K562 (cell line): ENCODE measurements around the gene ABHD16A. TPM values are rescaled to one million over a fixed set of nuclear protein-coding genes. Genes with fewer than 3 reads are reported as not detected.

Experiments used
- CBX8 ChIP-seq: fragments of 200-600 bp; sonication (generic); IDR thresholded peaks from 2 replicates; pipeline ENCODE4 v1.6.1; 2012; ENCODE audit warnings: borderline replicate concordance, mixed run types, low read depth, mild to moderate bottlenecking, moderate library complexity, mixed read lengths, low read length, control low read depth, inconsistent platforms; ENCODE audit not compliant: poor library complexity, severe bottlenecking; ENCODE audit errors: extremely low read depth
- CC2D1A ChIP-seq: fragments of 450-650 bp; IDR thresholded peaks from 2 replicates; pipeline ENCODE4 v1.6.1; 2017; ENCODE audit warnings: mild to moderate bottlenecking
- CTBP1 ChIP-seq: fragments of 450-650 bp; IDR thresholded peaks from 2 replicates; pipeline ENCODE4 v1.6.1; 2016; ENCODE audit warnings: borderline replicate concordance
- ETV5 ChIP-seq: sonication (generic); formaldehyde crosslinking; IDR thresholded peaks from 2 replicates; pipeline ENCODE4 v1.4.0; 2020; ENCODE audit warnings: low read depth, mild to moderate bottlenecking, missing genetic modification reagents
- IFI16 ChIP-seq: fragments of 250-450 bp; sonication (Bioruptor Pico); IDR thresholded peaks from 2 replicates; pipeline ENCODE4 v2.1.2; 2022; ENCODE audit warnings: mild to moderate bottlenecking, inconsistent platforms
- JUN ChIP-seq, 2 experiments: sonication (generic) in 1 of 2; formaldehyde crosslinking in 1 of 2; IDR thresholded peaks; 2 replicates each; pipeline versions ENCODE4 v1.6.1 to v1.8.0; 2012 to 2022; ENCODE audit warnings: borderline replicate concordance in 2 of 2, mild to moderate bottlenecking in 2 of 2, improper control_type of control experiment in 1 of 2, low read depth in 1 of 2, low read length in 1 of 2, missing genetic modification reagents in 1 of 2
- MAFF ChIP-seq: IDR thresholded peaks from 2 replicates; pipeline ENCODE4 v1.6.1; 2012; ENCODE audit warnings: low read length, improper control_type of control experiment
- NCOA1 ChIP-seq: fragments of 450-650 bp; IDR thresholded peaks from 2 replicates; pipeline ENCODE4 v1.6.1; 2016; ENCODE audit warnings: low read depth
- NFRKB ChIP-seq: fragments of 450-650 bp; IDR thresholded peaks from 2 replicates; pipeline ENCODE4 v1.6.1; 2016; ENCODE audit warnings: low read depth
- SIX5 ChIP-seq, 2 experiments: IDR thresholded peaks; 2 replicates each; pipeline ENCODE4 v1.6.1; 2011; ENCODE audit warnings: low read length in 2 of 2, borderline replicate concordance in 1 of 2, low read depth in 1 of 2, mild to moderate bottlenecking in 1 of 2, moderate library complexity in 1 of 2; ENCODE audit not compliant: insufficient read depth in 1 of 2
- SMARCC2 ChIP-seq: fragments of 450-650 bp; IDR thresholded peaks from 2 replicates; pipeline ENCODE4 v1.6.1; 2017; ENCODE audit warnings: antibody characterized with exemption, moderate library complexity, mild to moderate bottlenecking, low read depth
- SMARCE1 ChIP-seq: fragments of 450-650 bp; IDR thresholded peaks from 2 replicates; pipeline ENCODE4 v1.7.1; 2016; ENCODE audit warnings: mild to moderate bottlenecking
- SP1 ChIP-seq: sonication (generic); formaldehyde crosslinking; IDR thresholded peaks from 2 replicates; pipeline ENCODE4 v1.8.1; 2022; ENCODE audit warnings: mild to moderate bottlenecking, missing genetic modification reagents
- TBL1XR1 ChIP-seq, 2 experiments: IDR thresholded peaks; 2 replicates each; pipeline ENCODE4 v1.6.1; 2012; ENCODE audit warnings: improper control_type of control experiment in 2 of 2, low read length in 2 of 2, mild to moderate bottlenecking in 1 of 2
- TOE1 ChIP-seq, 2 experiments: fragments of 450-650 bp in 1 of 2; sonication (generic) in 1 of 2; formaldehyde crosslinking in 1 of 2; IDR thresholded peaks; 2 replicates each; pipeline versions ENCODE4 v1.7.1 to v1.8.0; 2016 to 2022; ENCODE audit warnings: borderline replicate concordance in 2 of 2, mild to moderate bottlenecking in 2 of 2, antibody characterized with exemption in 1 of 2, inconsistent platforms in 1 of 2, low read depth in 1 of 2, missing genetic modification reagents in 1 of 2, moderate library complexity in 1 of 2
- YY1 ChIP-seq, 3 experiments: IDR thresholded peaks; 2 replicates each; pipeline ENCODE4 v1.6.1; 2011; ENCODE audit warnings: low read length in 2 of 3, mild to moderate bottlenecking in 2 of 3, moderate library complexity in 2 of 3, borderline replicate concordance in 1 of 3, control low read depth in 1 of 3, low read depth in 1 of 3; ENCODE audit not compliant: insufficient read depth in 3 of 3, insufficient replicate concordance in 2 of 3, control insufficient read depth in 1 of 3, insufficient read length in 1 of 3; ENCODE audit errors: extremely low read depth in 1 of 3
- ZNF232 ChIP-seq: sonication (generic); formaldehyde crosslinking; IDR thresholded peaks from 2 replicates; pipeline ENCODE4 v1.8.0; 2022; ENCODE audit warnings: mild to moderate bottlenecking, missing genetic modification reagents
- ZNF282 ChIP-seq: sonication (generic); formaldehyde crosslinking; IDR thresholded peaks from 2 replicates; pipeline ENCODE4 v1.8.1; 2023; ENCODE audit warnings: missing genetic modification reagents
- ZNF436 ChIP-seq: fragments of 250-450, 450-650 bp; sonication (Bioruptor Pico); formaldehyde crosslinking; IDR thresholded peaks from 2 replicates; pipeline ENCODE4 v1.7.0; 2020; ENCODE audit warnings: mild to moderate bottlenecking
- ZNF584 ChIP-seq: fragments of 200-800 bp; sonication (Bioruptor generic); IDR thresholded peaks from 2 replicates; pipeline ENCODE4 v1.6.1; 2016; ENCODE audit warnings: low read depth, mild to moderate bottlenecking, missing genetic modification characterization, missing compliant biosample characterization
- ZNF766 ChIP-seq: fragments of 200-800 bp; sonication (Bioruptor generic); conservative IDR thresholded peaks from 2 replicates; pipeline ENCODE4 v1.6.1; 2016; ENCODE audit warnings: missing genetic modification characterization, missing compliant biosample characterization
- polyA plus RNA-seq, 8 experiments: library from polyadenylated mRNA; depleted of rRNA in 4 of 8; stranded (reverse) in 5 of 8; unstranded in 3 of 8; fragments of >200 nt; fragmentation: Nextera tagmentation in 2 of 8; fragmentation: Illumina TruSeq in 1 of 8; extraction: Ambion mirVana in 2 of 8; extraction: Trizol in 1 of 8; gene quantifications; 2 replicates each; pipeline versions ENCODE4 v1.2.1 to v1.2.3, GENCODE V29; 2011 to 2014; ENCODE audit warnings: inconsistent platforms in 1 of 8, missing spikeins in 1 of 8
- total RNA-seq, 7 experiments: library from RNA; depleted of rRNA in 6 of 7; stranded (reverse); fragments of >200 nt in 6 of 7; fragmentation: Illumina TruSeq in 2 of 7; extraction: Trizol in 2 of 7; gene quantifications; 2 replicates each; pipeline versions ENCODE4 v1.2.1 to v1.2.3, GENCODE V29; 2011 to 2021; ENCODE audit warnings: low replicate concordance in 1 of 7
- TF ChIP-seq, protein P1 (sequence below), 2 experiments: IDR thresholded peaks; 2 replicates each; pipeline ENCODE4 v1.6.1; 2012; ENCODE audit warnings: improper control_type of control experiment in 2 of 2, low read depth in 2 of 2, low read length in 2 of 2, borderline replicate concordance in 1 of 2
- TF ChIP-seq, protein P2 (sequence below): fragments of 450-650 bp; IDR thresholded peaks from 2 replicates; pipeline ENCODE4 v1.6.1; 2016; ENCODE audit warnings: antibody characterized with exemption

ABHD16A gene
- total and polyA plus RNA-seq, 9 of the 15 experiments (the other 6 are each of a cell fraction or from before 2014, with no cell fraction given), result 25.8 to 120 (median 81.6) TPM

DNA sequence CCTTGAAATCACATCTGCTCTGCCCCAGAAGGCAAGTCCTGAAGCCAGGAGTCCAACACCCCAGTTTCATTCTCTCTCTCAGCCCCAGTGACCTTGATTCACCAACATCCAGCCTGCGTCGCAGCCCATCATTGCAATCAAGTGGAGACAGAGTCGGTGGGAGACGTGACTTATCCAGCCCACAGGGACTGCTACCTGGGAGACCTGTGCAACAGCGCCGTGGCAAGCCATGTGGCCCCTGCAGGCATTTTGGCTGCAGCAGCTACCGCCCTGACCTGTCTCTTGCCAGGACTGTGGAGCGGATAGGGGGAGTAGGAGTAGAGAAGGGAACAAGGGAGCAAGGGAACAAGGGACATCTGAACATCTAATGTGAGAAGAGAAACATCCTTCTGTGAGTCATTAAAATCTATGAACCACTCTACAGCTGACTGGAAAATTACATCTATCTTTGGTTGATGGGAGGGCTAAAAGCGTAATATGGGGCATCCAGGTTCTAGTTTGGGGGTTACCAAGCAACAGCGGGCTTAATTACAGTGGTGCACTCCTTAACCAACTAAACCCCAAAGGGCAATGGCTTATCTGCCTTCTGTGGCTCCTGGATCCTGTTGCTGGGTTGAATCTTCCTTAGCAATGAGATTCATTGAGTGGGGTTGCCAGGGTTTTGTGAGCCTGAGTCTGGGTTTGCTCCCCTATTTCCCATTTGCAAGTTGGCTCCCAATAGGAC is 14.5 kb upstream of the ABHD16A start (continued):
- TF ChIP-seq ETV5 (no peak), SP1 (CRISPR knock-in tag) (no peak), JUN (IDR thresholded peaks at IDR 0.05; ENCODE audit: borderline replicate concordance, low read depth, low read length) (no peak), JUN (CRISPR knock-in tag; IDR thresholded peaks at IDR 0.05; ENCODE audit: borderline replicate concordance) (no peak), IFI16 (CRISPR knock-in tag) (no peak), SMARCE1 (peak; percentile 90), YY1 (IDR thresholded peaks at IDR 0.05; ENCODE audit: borderline replicate concordance in 1 of 3, control insufficient read depth in 1 of 3, extremely low read depth in 1 of 3, insufficient read depth in 3 of 3, insufficient read length in 1 of 3, insufficient replicate concordance in 2 of 3, low read depth in 1 of 3, low read length in 2 of 3) (peak in 1 of 3 experiments; percentile 76), TOE1 (IDR thresholded peaks at IDR 0.05; ENCODE audit: borderline replicate concordance) (no peak), TOE1 (CRISPR knock-in tag; IDR thresholded peaks at IDR 0.05; ENCODE audit: borderline replicate concordance, low read depth) (no peak), ZNF436 (no peak), CC2D1A (no peak), ZNF282 (CRISPR knock-in tag) (no peak), NFRKB (no peak), ZNF584 (CRISPR knock-in tag) (no peak), CBX8 (no peak), SIX5 (IDR thresholded peaks at IDR 0.05; ENCODE audit: borderline replicate concordance in 1 of 2, insufficient read depth in 1 of 2, low read depth in 1 of 2, low read length in 2 of 2) (0 out of 4 replicates have a peak, but pooled peaks of 1 of the 2 experiments have one; percentile 26), ZNF766 (no peak), ZNF232 (CRISPR knock-in tag) (0 out of 2 replicates have a peak, but pooled peaks have one; percentile 6), TBL1XR1 (IDR thresholded peaks at IDR 0.05; ENCODE audit: low read length in 2 of 2) (0 out of 4 replicates have a peak, but pooled peaks of 1 of the 2 experiments have one; percentile 19), MAFF (no peak), SMARCC2 (peak; percentile 93), NCOA1 (no peak), CTBP1 (peak; percentile 84)
- TF ChIP-seq, protein P1, sequence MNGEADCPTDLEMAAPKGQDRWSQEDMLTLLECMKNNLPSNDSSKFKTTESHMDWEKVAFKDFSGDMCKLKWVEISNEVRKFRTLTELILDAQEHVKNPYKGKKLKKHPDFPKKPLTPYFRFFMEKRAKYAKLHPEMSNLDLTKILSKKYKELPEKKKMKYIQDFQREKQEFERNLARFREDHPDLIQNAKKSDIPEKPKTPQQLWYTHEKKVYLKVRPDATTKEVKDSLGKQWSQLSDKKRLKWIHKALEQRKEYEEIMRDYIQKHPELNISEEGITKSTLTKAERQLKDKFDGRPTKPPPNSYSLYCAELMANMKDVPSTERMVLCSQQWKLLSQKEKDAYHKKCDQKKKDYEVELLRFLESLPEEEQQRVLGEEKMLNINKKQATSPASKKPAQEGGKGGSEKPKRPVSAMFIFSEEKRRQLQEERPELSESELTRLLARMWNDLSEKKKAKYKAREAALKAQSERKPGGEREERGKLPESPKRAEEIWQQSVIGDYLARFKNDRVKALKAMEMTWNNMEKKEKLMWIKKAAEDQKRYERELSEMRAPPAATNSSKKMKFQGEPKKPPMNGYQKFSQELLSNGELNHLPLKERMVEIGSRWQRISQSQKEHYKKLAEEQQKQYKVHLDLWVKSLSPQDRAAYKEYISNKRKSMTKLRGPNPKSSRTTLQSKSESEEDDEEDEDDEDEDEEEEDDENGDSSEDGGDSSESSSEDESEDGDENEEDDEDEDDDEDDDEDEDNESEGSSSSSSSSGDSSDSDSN (IDR thresholded peaks at IDR 0.05; ENCODE audit: borderline replicate concordance in 1 of 2, low read depth in 2 of 2, low read length in 2 of 2), result peak in 1 of 2 experiments; percentile 65; a peak in 1 of 4 replicates
- TF ChIP-seq, protein P2, sequence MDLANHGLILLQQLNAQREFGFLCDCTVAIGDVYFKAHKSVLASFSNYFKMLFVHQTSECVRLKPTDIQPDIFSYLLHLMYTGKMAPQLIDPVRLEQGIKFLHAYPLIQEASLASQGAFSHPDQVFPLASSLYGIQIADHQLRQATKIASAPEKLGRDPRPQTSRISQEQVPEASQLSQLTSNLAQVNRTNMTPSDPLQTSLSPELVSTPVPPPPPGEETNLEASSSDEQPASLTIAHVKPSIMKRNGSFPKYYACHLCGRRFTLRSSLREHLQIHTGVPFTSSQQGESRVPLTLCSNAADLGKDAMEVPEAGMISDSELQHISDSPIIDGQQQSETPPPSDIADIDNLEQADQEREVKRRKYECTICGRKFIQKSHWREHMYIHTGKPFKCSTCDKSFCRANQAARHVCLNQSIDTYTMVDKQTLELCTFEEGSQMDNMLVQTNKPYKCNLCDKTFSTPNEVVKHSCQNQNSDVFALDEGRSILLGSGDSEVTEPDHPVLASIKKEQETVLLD, result peak; percentile 77; the same call in 1 of the 2 replicates
